Ramos (cell line): ENCODE data around the gene CLEC11A.

ENCODE experiments used
- in situ Hi-C: fragments of 300-500 bp; cut with MboI; formaldehyde crosslinking; loops from one replicate; pipeline ENCODE4 v1.14.3; 2022; ENCODE audit warnings: low sequenced_read_pairs; ENCODE audit not compliant: unreplicated experiment

The CLEC11A gene, protein sequence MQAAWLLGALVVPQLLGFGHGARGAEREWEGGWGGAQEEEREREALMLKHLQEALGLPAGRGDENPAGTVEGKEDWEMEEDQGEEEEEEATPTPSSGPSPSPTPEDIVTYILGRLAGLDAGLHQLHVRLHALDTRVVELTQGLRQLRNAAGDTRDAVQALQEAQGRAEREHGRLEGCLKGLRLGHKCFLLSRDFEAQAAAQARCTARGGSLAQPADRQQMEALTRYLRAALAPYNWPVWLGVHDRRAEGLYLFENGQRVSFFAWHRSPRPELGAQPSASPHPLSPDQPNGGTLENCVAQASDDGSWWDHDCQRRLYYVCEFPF

GRCh38 chr19:50723069-50723468 is at the start of gene CLEC11A:
TSS of gene CLEC11A (plus strand) at chr19:50723364. CDS start at chr19:50723526, 162 bp downstream.
- in situ Hi-C loops, result no loop called here

GRCh38 chr19:50676625-50677197 is 46.5 kb upstream of the CLEC11A start:
- in situ Hi-C loops, result no loop called here

DNA sequence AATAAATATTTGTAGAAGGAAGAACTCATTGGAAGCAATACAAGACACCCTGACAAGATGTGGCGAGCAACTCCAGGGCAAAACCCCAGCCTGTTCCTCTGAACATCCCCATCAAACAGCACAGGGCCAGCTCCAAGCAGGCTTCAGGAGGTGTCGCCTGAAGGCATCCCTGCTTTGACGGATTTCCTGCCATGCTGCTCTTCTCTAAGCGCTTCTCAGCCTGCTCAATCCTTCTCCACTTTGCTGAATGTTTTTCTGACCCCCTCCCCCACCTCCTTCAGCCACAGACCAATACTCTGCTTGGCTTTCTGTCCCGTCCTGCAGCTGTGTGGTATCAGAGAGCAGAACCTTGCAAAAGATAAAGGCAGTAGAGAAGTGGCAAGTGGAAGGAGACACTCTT is 45.5 kb upstream of the CLEC11A start:
- in situ Hi-C loops, result no loop called here

DNA sequence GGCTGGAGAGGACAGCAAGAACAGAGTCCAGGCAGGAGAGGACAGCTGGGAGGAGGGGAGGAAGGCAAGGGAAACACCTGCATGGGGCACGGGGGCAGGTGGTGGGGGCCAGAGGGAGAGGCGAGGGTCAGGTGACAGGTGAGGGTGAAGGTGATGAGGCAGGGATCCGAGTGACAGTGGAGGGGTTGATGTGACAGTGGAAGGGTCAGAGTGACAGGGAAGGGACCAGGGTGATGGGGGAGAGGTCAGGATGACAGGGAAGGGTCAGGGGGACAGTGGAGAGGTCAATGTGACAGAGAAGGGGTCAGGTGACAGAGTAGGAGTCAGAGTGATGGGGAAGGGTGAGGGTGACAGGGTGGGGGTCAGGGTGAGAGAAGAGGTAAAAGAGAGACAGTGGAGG is 44.8 kb upstream of the CLEC11A start:
- in situ Hi-C loops, result no loop called here

DNA sequence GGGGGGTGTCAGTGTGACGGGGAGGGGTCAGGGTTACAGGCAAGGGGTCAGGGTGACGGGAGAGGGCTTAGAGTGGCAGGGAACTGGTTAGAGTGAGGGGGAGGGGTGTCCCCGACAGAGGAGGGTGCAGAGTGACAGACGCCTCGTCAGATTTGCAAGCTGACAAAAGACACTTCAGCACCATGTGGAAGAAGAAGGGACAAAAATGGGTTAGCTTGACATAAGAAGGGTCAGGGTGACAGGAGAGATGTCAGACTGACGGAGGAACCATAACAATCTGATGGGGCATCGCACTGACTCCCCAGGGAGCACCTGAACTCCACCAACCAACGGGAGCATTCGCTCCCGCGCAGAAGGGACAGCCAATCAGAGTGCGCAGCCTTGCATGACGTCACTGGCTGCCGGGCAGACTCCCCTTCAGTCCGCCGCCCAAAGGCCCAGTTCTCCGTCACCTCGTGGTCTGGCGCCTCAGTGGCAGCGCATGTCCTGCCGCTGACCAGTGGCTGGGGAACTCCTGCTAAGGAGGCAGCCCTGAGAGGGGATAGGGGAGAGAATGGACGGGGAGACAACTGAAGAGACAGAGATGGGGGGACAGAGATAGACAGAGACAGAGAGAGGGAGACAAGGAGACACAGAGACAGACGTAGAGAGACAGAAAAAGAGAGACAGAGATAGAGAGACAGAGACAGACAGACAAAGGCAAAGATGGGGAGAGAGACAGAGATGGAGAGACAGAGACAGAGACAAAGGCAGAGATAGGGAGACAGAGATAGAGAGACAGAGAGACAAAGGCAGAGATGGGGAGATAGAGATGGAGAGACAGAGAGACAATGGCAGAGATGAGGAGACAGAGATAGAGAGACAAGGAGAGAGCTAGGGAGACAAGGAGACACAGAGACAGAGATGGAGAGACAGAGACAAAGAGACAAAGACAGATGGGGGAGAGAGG is 43.7 kb upstream of the CLEC11A start:
- in situ Hi-C loops, result no loop called here

DNA sequence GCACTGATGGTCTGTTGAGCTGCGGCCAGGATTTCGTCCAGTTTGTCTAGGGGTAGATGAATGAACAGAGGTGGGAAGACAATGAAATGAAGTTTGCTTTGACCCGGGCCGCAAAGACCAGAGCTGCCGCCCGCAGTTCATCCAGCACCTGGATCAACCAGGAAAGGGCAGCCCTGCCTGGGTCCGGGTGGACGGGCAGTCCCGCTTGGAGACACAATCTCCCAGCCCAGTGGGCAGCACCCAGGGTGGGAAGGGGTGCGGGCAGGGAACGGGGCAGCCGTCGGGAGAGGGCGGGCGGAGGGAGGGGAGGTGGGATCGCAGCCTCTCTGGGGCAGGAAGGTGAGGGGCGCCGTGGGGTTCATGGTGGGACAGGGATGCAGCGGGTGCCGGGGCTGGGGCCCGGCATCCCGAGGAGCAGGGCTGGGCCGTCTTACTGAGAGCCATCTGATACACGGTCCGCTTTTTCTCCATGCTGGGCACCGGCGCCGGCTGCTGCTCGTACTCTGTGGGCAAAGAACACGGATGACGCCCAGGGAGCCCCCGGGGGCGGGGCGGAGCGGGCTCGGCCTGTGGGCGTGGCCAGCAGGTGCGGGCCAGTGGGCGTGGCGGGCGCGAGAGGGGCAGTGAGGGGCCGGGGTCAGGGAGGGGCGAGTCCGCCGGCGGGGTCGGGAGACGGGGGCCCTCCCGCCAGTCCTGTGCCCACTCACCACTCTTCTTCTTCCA is 36.7 kb upstream of the CLEC11A start:
- in situ Hi-C loops, result no loop called here

DNA sequence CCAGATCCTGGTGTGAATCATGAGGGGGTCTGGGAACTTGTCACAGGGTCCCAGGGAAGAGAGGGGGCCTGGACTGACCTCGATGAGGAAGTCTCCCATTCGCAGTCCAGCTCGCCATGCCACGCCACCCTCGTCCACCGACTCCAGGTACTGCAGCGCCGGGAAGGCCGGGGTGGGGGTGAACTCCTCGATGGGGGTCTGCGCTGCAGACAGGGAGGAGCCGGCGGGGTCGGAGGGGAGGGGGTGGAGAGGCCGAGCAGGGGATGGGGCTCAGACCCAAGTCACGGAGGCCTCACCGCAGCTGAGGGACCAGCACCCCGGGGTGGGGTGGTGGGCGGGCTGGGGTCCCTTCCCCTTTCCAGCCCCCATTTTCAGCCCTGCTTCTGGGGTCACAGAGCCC is 34.4 kb upstream of the CLEC11A start:
- in situ Hi-C loops, result no loop called here

DNA sequence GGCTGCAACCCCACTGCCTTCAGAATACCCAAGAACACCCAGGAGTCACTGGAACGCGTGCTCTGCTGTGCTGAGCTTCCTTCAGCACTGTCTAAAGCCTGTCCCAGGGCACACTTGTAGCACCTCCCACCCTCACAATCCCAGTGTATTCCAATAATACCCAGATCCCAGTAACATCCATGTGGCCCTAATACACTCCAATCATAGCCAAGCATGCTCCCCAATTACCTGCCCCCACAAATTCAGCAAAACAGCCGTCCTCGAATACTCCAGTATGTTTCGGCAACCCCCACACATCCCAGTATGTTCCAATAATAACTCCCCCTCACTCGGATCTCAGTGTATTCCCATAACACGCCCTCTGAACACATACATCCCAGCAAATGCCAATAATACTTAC is 32.7 kb upstream of the CLEC11A start:
- in situ Hi-C loops, result no loop called here

GRCh38 chr19:50693064-50693975 is 29.8 kb upstream of the CLEC11A start:
- in situ Hi-C loops, result no loop called here

DNA sequence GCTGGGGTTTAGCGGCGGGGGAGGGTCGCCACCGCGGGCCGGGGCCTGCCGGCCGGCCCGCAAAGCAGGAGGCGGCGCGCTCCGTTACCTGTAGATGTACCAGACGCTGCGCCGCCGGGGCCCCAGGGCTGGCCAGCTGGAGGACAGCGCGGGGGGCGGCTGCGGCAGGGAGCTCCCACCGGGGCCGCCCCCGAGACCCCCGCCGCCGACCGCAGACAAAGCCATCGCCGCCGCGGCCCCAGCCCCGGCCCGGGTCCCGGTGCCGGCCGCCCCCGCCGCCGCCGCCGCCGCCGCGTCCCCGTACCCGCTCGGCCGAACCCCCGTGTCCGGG is 28.4 kb upstream of the CLEC11A start:
- in situ Hi-C loops, result no loop called here

GRCh38 chr19:50695251-50696093 is 27.7 kb upstream of the CLEC11A start:
- in situ Hi-C loops, result no loop called here

DNA sequence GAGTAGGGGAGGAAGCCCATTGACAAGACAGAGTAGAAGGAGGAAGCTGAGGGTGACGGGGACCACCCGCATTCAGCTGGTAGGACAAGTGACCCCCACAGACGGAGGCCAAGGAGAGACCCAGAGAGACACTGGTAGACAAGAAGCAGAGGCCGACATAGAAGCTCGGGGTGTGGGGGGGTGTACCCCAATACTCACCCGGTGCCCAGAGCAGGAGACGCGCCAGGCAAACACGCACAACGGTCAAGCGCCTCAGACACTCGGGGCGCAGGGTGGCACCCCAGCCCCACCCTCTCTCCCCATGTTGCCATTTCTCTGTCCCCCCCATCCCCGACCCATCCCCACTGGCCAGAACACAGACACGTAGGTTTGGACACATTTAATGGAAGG is 27.1 kb upstream of the CLEC11A start:
- in situ Hi-C loops, result no loop called here

DNA sequence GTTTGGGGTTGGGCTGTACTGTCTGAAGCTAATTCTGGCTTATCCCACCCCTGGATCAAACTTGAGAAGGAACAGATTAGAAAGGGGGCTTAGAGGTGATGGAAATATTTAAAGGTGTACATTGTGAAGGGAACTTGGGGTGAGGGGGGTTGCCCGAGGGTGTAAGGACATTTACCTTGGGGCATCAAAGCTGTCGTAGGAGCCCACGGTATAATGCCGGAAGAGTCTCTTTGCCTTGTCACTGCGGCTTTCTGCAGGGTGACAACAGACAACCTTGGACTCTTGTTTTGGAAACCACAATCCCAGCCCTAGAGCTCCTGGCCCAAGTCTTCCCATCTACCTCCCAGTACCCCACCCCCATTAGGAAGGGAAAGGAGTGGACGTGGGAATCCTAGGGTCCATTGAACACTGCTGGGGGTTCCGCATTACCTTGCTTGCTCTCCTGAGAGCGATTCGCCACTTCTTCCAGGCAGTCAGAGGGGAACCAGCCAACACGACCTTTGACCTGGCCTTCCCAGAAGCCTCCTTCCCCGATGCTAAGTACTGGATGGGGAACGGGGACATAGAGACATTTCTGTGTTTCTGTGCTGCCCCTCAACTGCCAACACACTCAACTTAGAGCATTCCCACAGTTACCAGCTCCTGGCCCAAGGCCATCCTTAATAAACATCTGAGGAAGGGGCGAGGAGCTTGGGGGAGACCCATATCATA is 25.6 kb upstream of the CLEC11A start:
- in situ Hi-C loops, result no loop called here

DNA sequence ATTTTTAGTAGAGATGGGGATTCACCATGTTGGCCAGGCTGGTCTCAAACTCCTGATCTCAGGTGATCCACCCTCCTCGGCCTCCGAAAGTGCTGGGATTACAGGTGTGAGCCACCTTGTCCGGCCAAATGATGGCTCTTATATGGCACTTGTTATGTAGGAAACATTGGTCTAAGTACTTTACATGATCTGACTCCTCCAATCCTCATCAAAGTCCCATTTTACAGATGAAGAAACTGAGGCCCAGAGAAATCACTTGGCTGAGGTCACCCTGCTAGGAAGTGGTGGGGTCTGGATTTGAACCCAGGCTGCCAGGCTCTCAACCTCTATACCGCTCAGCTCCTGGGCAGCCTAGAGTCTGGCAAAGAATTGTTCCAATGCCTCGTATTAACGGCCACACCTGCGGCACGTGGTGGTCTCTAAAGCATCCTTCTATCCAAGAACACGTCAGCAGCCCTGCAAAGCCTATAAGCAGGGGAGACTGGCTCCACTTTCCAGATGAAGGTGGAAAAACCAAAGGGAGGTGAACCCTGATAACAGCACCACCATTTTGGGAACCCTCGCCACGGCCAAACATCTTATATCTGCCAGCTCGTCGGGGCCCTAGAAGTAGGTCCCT is 21.7 kb upstream of the CLEC11A start:
- in situ Hi-C loops, result no loop called here

DNA sequence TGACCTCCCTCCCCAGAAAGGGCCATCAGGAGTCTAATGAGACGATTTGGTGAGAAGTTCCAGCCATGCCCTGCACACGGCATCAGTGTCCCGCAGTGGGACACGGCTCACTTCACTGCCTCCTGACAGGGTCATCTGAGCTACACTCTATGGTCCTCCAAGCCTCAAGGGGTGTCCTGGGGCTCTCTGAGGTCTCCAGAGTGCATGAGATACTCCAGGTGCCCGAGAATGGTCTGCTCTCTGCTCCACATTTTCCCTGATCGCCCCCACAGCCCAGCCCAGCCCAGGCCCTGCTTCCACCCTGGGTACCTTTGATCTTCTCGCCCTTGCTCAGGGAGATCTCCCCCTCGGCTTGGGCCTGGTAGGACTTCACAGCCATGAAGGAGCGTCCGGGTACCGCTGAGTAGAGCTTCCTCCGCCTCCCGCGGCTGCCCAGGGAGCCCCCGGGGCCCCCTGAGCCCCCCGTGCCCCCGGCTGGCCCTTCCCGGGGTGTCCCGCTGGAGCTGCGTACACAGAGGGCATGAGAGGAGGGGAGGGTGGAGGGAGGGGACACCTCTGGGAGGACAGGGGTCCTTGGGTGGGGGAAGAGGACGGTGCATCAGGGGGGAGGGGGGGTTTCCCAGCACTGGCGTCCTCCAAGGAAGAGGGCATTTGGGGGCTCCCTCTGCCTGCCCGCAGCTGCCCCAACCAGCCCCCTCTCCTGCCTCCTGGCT is 20.9 kb upstream of the CLEC11A start:
- in situ Hi-C loops, result no loop called here

DNA sequence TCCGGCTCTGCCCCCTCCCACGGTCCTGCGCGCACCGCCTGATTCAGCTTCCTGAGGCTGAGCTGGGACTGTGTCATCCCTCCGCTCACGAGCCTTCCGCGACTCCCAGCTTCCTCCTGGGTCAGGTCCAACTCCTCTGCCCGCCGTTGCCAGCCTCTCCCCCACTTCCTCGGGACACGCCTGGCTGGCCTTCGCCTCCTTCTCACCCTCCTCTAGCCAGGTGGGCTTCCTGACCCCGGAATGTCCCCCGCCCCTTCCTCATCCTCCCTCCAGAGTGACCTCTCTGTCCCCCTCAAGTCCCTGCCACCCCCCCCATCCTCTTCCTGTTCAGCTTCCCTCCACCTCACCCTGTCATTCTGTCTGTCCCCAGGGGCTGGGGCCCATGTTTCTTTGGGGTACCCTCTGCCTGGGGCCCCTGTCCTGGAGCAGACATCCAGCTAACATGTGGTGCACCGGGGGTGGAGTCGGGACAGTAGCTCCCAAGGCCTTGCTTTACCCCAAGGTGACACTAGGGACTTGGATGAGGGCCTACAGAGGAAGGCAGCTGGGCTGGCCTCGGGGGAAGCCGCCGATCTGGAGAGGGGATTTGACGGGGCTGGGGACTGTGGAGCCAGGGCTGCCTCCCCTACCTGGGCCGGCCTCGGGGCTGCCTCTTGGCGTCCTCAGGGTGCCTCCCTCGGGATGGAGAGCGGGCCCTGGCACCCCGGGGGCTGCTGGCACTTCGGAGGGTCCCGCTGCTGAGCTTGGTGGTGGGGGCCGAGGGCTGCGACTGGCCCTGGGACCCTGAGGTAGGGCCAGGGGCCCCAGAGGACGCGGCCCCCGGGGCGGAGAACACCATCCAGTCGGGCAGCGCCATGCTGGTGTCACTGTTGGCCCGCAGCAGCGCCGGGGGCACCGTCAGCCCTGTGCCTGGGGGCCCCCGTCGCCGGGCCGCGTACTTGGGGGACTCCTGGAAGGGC is 20.0 kb upstream of the CLEC11A start:
- in situ Hi-C loops, result no loop called here
